Measurements from ENCODE around the gene MRC1. TPM values are rescaled to one million over a fixed set of nuclear protein-coding genes. Genes with fewer than 3 reads are reported as not detected.

The MRC1 gene
- total and polyA plus RNA-seq, 9 of the 15 experiments (the other 6 are each of a cell fraction or from before 2014, with no cell fraction given) = 0.01 to 0.20 (median 0.03) TPM; not detected in 5

DNA sequence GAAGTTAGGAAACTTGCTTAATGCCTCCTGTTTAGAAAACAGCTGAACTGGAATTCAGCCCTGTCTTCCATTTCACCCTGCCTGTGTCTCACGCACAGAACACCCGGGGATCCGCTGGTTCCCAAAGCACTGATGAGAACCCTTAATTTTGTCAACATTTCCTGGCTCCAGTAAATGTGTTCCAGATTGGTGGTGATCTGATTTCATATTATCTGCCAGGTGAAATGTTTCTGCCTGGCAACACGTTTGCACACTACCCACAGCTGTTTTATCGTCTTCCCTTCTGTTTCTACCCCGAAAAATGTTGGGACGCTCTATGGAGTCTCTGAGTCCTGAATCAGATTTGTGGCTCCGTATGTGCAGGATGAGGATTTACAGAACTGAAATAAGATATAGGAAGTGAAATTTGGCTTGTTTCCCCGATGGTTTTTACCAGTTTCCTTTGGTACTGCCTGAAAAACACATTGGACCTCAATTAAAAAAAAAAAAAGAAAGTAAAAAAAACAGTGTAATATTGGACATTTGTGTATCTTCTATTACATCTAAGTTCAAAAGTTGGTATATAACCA, 29.0 kb downstream of the MRC1 start:
- no TSS peak for BruUV-seq (replicated peaks)
- ATAC-seq (no peak), DNase-seq (ENCODE audit: extremely low read depth in 1 of 4, low spot score in 3 of 4) (no peak), FAIRE-seq (no peak)
- no peaks in the 10 kb centered on the region for H3K36me3 ChIP-seq (ENCODE audit: control insufficient read depth, insufficient read depth, low read length)
- no peak overlapping the region for H3K4me2 ChIP-seq (ENCODE audit: insufficient read depth, low read length)
- peaks cover 10 to 18% of the 10 kb centered on the region in 2 experiments; a peak in 3 of 5 replicates for H3K27me3 ChIP-seq (ENCODE audit: control insufficient read depth in 2 of 2, insufficient read depth in 2 of 2, low read length in 2 of 2)
- no peak overlapping the region for H3K27ac ChIP-seq (ENCODE audit: extremely low read depth, low read depth, low read length)
- intact Hi-C loops (cut with micrococcal nuclease) = no loop called here
- 3% methylated on average over 9 of the region's 9 CpGs for WGBS (ENCODE audit: insufficient coverage, low coverage, missing lambda C conversion rate)
- ChIA-PET CTCF (ENCODE audit: low intra/inter-chr PET ratio) (no interaction called here), POLR2A (no interaction called here)
- no peaks in the 10 kb centered on the region for H3K4me1 ChIP-seq (replicated peaks in 1 of 2; ENCODE audit: control insufficient read depth in 2 of 2, insufficient read depth in 2 of 2, low read length in 2 of 2)
- H3K9me3 ChIP-seq (replicated peaks; ENCODE audit: control insufficient read depth, insufficient read depth, low read depth, low read length) = no peaks in the 10 kb centered on the region
- H3K4me3 ChIP-seq = no peak overlapping the region
- no peaks in the 10 kb centered on the region for H3K79me2 ChIP-seq (ENCODE audit: control insufficient read depth, insufficient read depth, low read length)
- no peaks in the 10 kb centered on the region for H4K20me1 ChIP-seq (replicated peaks; ENCODE audit: control insufficient read depth, insufficient read depth, low read length)
- H3K9ac ChIP-seq (ENCODE audit: insufficient read depth in 1 of 2, low read depth in 2 of 2, low read length in 2 of 2) = no peak overlapping the region
- in situ Hi-C loops (cut with MboI) = no loop called here
- no peak overlapping the region for H2AFZ ChIP-seq (ENCODE audit: low read depth, low read length)
- TF ChIP-seq SMARCE1 (IDR thresholded peaks at IDR 0.05) (no peak), ZBTB43 (CRISPR knock-in tag; IDR thresholded peaks at IDR 0.05) (no peak), GABPA (tag; conservative IDR thresholded peaks at IDR 0.05; ENCODE audit: low read depth) (no peak), SMARCB1 (IDR thresholded peaks at IDR 0.05; ENCODE audit: insufficient read length, low read depth) (no peak)
- TF ChIP-seq, protein P1, sequence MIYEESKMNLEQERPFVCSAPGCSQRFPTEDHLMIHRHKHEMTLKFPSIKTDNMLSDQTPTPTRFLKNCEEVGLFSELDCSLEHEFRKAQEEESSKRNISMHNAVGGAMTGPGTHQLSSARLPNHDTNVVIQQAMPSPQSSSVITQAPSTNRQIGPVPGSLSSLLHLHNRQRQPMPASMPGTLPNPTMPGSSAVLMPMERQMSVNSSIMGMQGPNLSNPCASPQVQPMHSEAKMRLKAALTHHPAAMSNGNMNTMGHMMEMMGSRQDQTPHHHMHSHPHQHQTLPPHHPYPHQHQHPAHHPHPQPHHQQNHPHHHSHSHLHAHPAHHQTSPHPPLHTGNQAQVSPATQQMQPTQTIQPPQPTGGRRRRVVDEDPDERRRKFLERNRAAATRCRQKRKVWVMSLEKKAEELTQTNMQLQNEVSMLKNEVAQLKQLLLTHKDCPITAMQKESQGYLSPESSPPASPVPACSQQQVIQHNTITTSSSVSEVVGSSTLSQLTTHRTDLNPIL (CRISPR knock-in tag; IDR thresholded peaks at IDR 0.05) = no peak
- TF ChIP-seq, protein P2, sequence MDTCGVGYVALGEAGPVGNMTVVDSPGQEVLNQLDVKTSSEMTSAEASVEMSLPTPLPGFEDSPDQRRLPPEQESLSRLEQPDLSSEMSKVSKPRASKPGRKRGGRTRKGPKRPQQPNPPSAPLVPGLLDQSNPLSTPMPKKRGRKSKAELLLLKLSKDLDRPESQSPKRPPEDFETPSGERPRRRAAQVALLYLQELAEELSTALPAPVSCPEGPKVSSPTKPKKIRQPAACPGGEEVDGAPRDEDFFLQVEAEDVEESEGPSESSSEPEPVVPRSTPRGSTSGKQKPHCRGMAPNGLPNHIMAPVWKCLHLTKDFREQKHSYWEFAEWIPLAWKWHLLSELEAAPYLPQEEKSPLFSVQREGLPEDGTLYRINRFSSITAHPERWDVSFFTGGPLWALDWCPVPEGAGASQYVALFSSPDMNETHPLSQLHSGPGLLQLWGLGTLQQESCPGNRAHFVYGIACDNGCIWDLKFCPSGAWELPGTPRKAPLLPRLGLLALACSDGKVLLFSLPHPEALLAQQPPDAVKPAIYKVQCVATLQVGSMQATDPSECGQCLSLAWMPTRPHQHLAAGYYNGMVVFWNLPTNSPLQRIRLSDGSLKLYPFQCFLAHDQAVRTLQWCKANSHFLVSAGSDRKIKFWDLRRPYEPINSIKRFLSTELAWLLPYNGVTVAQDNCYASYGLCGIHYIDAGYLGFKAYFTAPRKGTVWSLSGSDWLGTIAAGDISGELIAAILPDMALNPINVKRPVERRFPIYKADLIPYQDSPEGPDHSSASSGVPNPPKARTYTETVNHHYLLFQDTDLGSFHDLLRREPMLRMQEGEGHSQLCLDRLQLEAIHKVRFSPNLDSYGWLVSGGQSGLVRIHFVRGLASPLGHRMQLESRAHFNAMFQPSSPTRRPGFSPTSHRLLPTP (IDR thresholded peaks at IDR 0.05; ENCODE audit: borderline replicate concordance, extremely low read depth, insufficient read length) = no peak
- no peaks in the 10 kb centered on the region for H3K9me1 ChIP-seq (ENCODE audit: control insufficient read depth, insufficient read depth, low read length)

Measured in K562 (cell line).